ENCODE measurements around the gene PSMA8.
"Not testable (repeated sequence)": the region's sequence is repeated elsewhere in the genome, so short reads cannot be mapped to it uniquely, and the experiment has no call there.

Gene PSMA8

DNA sequence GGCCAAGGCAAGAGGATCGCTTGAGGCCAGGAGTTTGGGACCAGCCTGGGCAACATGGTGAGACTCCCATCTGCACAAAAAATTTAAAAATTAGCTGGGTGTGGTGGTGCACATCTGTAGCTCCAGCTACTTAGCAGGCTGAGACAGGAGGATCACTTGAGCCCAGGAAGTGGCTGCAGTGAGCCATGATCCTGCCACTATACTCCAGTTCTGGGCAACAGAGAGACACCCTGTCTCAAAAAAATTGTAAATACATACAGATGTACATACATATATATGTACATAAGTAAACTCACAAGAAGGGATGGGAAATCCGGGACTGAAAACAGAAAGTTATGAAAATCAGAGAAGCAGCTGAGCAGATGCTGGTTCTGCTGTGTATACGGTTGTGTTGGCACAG lies 62.9 kb downstream of the PSMA8 start:
- Mint-ChIP-seq H3K27me3 (ENCODE audit: low read depth, poor library complexity) (peaks cover 9% of the 10 kb centered on the region), H3K4me3 (no peak overlapping the region), H3K9me3 (peaks cover 12% of the 10 kb centered on the region), H3K36me3 (ENCODE audit: low read depth) (no peaks in the 10 kb centered on the region), H3K27ac (no peak overlapping the region), H3K4me1 (no peaks in the 10 kb centered on the region)
- no peak for TF ChIP-seq CTCF (IDR thresholded peaks at IDR 0.05)
- no peak for DNase-seq

DNA sequence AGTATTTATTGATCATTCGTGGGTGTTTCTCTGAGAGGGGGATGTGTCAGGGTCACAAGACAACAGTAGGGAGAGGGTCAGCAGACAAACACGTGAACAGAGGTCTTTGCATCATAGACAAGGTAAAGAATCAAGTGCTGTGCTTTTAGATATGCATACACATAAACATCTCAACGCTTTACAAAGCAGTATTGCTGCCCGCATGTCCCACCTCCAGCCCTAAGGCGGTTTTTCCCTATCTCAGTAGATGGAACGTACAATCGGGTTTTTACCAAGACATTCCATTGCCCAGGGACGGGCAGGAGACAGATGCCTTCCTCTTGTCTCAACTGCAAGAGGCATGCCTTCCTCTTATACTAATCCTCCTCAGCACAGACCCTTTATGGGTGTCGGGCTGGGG lies 68.3 kb downstream of the PSMA8 start:
- H3K9me3 Mint-ChIP-seq: peaks cover 15% of the 10 kb centered on the region
- not testable (repeated sequence) for H3K36me3 Mint-ChIP-seq (ENCODE audit: low read depth); DNase-seq; H3K27ac Mint-ChIP-seq; H3K4me3 Mint-ChIP-seq
- peaks cover 17% of the 10 kb centered on the region for H3K4me1 Mint-ChIP-seq
- peaks cover 16% of the 10 kb centered on the region for H3K27me3 Mint-ChIP-seq (ENCODE audit: low read depth, poor library complexity)

GRCh38 chr18:26205318-26205717 lies 71.6 kb downstream of the PSMA8 start:
- H3K27me3 Mint-ChIP-seq (ENCODE audit: low read depth, poor library complexity): peaks cover 15% of the 10 kb centered on the region
- H3K36me3 Mint-ChIP-seq (ENCODE audit: low read depth): no peaks in the 10 kb centered on the region
- no peak overlapping the region for H3K27ac Mint-ChIP-seq
- H3K9me3 Mint-ChIP-seq: peaks cover 12% of the 10 kb centered on the region
- no peak overlapping the region for H3K4me3 Mint-ChIP-seq
- no peak for DNase-seq
- no peak for TF ChIP-seq CTCF (IDR thresholded peaks at IDR 0.05)
- H3K4me1 Mint-ChIP-seq: peaks cover 30% of the 10 kb centered on the region

GRCh38 chr18:26206488-26206887 lies 72.8 kb downstream of the PSMA8 start:
- H3K4me1 Mint-ChIP-seq: peaks cover 30% of the 10 kb centered on the region
- peaks cover 15% of the 10 kb centered on the region for H3K27me3 Mint-ChIP-seq (ENCODE audit: low read depth, poor library complexity)
- H3K27ac Mint-ChIP-seq: no peak overlapping the region
- H3K4me3 Mint-ChIP-seq: no peak overlapping the region
- no peak for DNase-seq
- TF ChIP-seq CTCF (IDR thresholded peaks at IDR 0.05): no peak
- H3K36me3 Mint-ChIP-seq (ENCODE audit: low read depth): no peaks in the 10 kb centered on the region
- H3K9me3 Mint-ChIP-seq: peaks cover 4% of the 10 kb centered on the region

- Mint-ChIP-seq H3K36me3 (ENCODE audit: low read depth) (no peaks in the 10 kb centered on the region), H3K27me3 (ENCODE audit: low read depth, poor library complexity) (peaks cover 15% of the 10 kb centered on the region)
Observed at GRCh38 chr18:26207937-26208336, 74.3 kb downstream of the PSMA8 start.

DNA sequence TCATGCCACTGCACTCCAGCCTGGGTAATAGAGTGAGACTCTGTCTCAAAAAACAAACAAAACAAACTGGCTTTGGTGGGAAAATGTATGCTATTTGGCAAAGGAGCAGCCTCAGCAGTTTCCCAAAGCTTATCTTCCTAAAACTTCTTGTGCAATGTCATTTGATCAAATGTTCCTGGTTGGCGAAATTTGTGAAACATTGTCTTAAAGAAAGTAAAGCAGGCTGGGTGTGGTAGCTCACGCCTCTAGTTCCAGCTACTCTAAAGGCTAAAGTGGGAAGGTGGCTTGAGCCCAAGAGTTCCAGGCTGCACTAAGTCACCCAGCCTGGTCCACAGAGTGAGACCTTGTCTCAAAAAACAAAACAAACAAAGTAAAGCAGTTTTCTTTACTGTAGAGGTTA lies 75.3 kb downstream of the PSMA8 start:
- DNase-seq: no peak
- TF ChIP-seq CTCF (IDR thresholded peaks at IDR 0.05): no peak
- no peaks in the 10 kb centered on the region for H3K9me3 Mint-ChIP-seq

More at GRCh38 chr18:26207937-26208336, 74.3 kb downstream of the PSMA8 start:
- peaks cover 30% of the 10 kb centered on the region for H3K4me1 Mint-ChIP-seq
- no peak overlapping the region for H3K4me3 Mint-ChIP-seq
- peak overlapping the region; percentile 58 for H3K27ac Mint-ChIP-seq
- no peaks in the 10 kb centered on the region for H3K9me3 Mint-ChIP-seq
- TF ChIP-seq CTCF (IDR thresholded peaks at IDR 0.05): no peak
- DNase-seq: no peak

More for the DNA sequence above, 75.3 kb downstream of the PSMA8 start:
- Mint-ChIP-seq H3K4me1 (peaks cover 30% of the 10 kb centered on the region), H3K27ac (peak overlapping the region; percentile 68), H3K36me3 (ENCODE audit: low read depth) (no peaks in the 10 kb centered on the region), H3K4me3 (no peak overlapping the region), H3K27me3 (ENCODE audit: low read depth, poor library complexity) (peaks cover 16% of the 10 kb centered on the region)
